Mesenteric fat pad (tissue), 1 donor: ENCODE data around the gene WNT5B. TPM values are rescaled to one million over a fixed set of nuclear protein-coding genes. Genes with fewer than 3 reads are reported as not detected.

Source experiments
- DNase-seq: peaks from one replicate; pipeline ENCODE4 v3.0.0-alpha.2; 2020; ENCODE audit warnings: low spot score
- total RNA-seq: library from RNA; stranded (reverse); fragmentation: NEBNext Ultra II Directional; extraction: Animal tissue kit (Norgen Biotek cat#: 25700); gene quantifications from one replicate; pipeline ENCODE4 v1.2.1, GENCODE V29; 2021
- donor health status: DM: yes; HTN: yes; CAD: no.

WNT5B gene
- total RNA-seq, 1 donor from 2014 or later = 2.3 TPM

- DNase-seq = no peak
Observed at GRCh38 chr12:1629338-1630132, 504 bp downstream of the WNT5B start.

- no peak for DNase-seq
Observed at GRCh38 chr12:1630133-1630826, 1.2 kb downstream of the WNT5B start.

- DNase-seq = no peak
Observed at GRCh38 chr12:1630827-1631591, 2.0 kb downstream of the WNT5B start.

GRCh38 chr12:1632702-1633101 lies 3.7 kb downstream of the WNT5B start:
- DNase-seq = no peak

- no peak for DNase-seq
Observed at GRCh38 chr12:1633459-1633858, 4.4 kb downstream of the WNT5B start.

- DNase-seq = no peak
Observed at GRCh38 chr12:1634149-1634548, 5.1 kb downstream of the WNT5B start.

GRCh38 chr12:1634590-1635191 lies 5.7 kb downstream of the WNT5B start:
- no peak for DNase-seq

GRCh38 chr12:1635301-1636095 lies 6.5 kb downstream of the WNT5B start:
- no peak for DNase-seq

GRCh38 chr12:1638203-1638602 lies 9.2 kb downstream of the WNT5B start:
- DNase-seq = no peak

GRCh38 chr12:1639538-1639937 lies 10.5 kb downstream of the WNT5B start:
- DNase-seq = no peak

GRCh38 chr12:1640328-1641234 lies 11.6 kb downstream of the WNT5B start:
- DNase-seq = no peak

GRCh38 chr12:1642513-1642912 lies 13.5 kb downstream of the WNT5B start:
- DNase-seq = no peak

GRCh38 chr12:1643043-1643442 lies 14.0 kb downstream of the WNT5B start:
- DNase-seq = no peak

- no peak for DNase-seq
Observed at GRCh38 chr12:1643905-1644533, 15.0 kb downstream of the WNT5B start.

GRCh38 chr12:1644534-1645438 lies 15.8 kb downstream of the WNT5B start:
- no peak for DNase-seq

GRCh38 chr12:1645819-1646218 lies 16.8 kb downstream of the WNT5B start:
- no peak for DNase-seq

- DNase-seq = no peak
Observed at GRCh38 chr12:1646569-1647284, 17.7 kb downstream of the WNT5B start.
